NCI-H748 (cell line): ENCODE data around the gene XKRX.

Experiments
- DNase-seq: peaks from one replicate; lab custom pipeline; 2025; ENCODE audit not compliant: unreplicated experiment; lab: John Stamatoyannopoulos, UW

XKRX gene

GRCh38 chrX:100928660-100929613 is at the start of gene XKRX:
Gene XKRX, minus strand, starts transcription at chrX:100928917. Its CDS starts 613 bp downstream, at chrX:100928304.
- DNase-seq: peak; percentile 73

GRCh38 chrX:100976211-100976610 is 47.5 kb upstream of the XKRX start:
- no peak for DNase-seq

- no peak for DNase-seq
These were observed 46.5 kb upstream of the XKRX start for GRCh38 chrX:100975212-100975611.

- DNase-seq: no peak
These were observed 44.7 kb upstream of the XKRX start for GRCh38 chrX:100973411-100973810.

GRCh38 chrX:100969936-100970335 is 41.2 kb upstream of the XKRX start:
- DNase-seq: no peak

GRCh38 chrX:100969408-100969807 is 40.7 kb upstream of the XKRX start, which contains the start of gene ARL13A:
Gene ARL13A, plus strand, starts transcription at chrX:100969708. Its CDS starts 3,982 bp downstream, at chrX:100973690.
- DNase-seq: no peak

GRCh38 chrX:100964362-100964761 is 35.6 kb upstream of the XKRX start:
- DNase-seq: no peak

GRCh38 chrX:100962811-100963210 is 34.1 kb upstream of the XKRX start:
- DNase-seq: no peak

- DNase-seq: no peak
These were observed 19.8 kb upstream of the XKRX start for GRCh38 chrX:100948557-100948956.

- DNase-seq: peak; percentile 33
These were observed 17.7 kb upstream of the XKRX start for GRCh38 chrX:100946299-100946927.

GRCh38 chrX:100944601-100945000 is 15.9 kb upstream of the XKRX start:
- DNase-seq: no peak

- DNase-seq: no peak
These were observed 10.6 kb upstream of the XKRX start for GRCh38 chrX:100939333-100939732.

- no peak for DNase-seq
These were observed 7.0 kb upstream of the XKRX start for GRCh38 chrX:100935767-100936166.

- no peak for DNase-seq
These were observed 3.2 kb upstream of the XKRX start for GRCh38 chrX:100931925-100932285.

GRCh38 chrX:100931218-100931924 is 2.7 kb upstream of the XKRX start:
- no peak for DNase-seq

- no peak for DNase-seq
These were observed 2.3 kb downstream of the XKRX start for GRCh38 chrX:100926453-100926852.

- DNase-seq: no peak
These were observed 4.3 kb downstream of the XKRX start for GRCh38 chrX:100924375-100924774.

GRCh38 chrX:100915562-100915961 is 13.2 kb downstream of the XKRX start:
- DNase-seq: peak; percentile 37

GRCh38 chrX:100913111-100913510 is 15.6 kb downstream of the XKRX start:
- no peak for DNase-seq

- no peak for DNase-seq
These were observed 17.0 kb downstream of the XKRX start for GRCh38 chrX:100911731-100912130.

GRCh38 chrX:100905620-100906019 is 23.1 kb downstream of the XKRX start:
- DNase-seq: no peak

- no peak for DNase-seq
These were observed 24.3 kb downstream of the XKRX start for GRCh38 chrX:100904433-100904832.
